GM12878 (cell line): ENCODE results near the gene ATP10A. TPM values are rescaled to one million over a fixed set of nuclear protein-coding genes. Genes with fewer than 3 reads are reported as not detected.

Experiments used
- ATAC-seq: fragments of 200-7000 bp; cut with Tn5 transposase; 3 replicates; pipeline ENCODE4 v1.9.1; 2020; ENCODE audit warnings: mild to moderate bottlenecking, moderate library complexity
- BruUV-seq: library from RNA; stranded (reverse); fragments of 400-500 nt; replicated peaks from 2 replicates; lab custom pipeline; 2021; lab: Mats Ljungman, UMichigan
- CTCF ChIA-PET: fragments of 300-600 bp; sonication (Branson Sonifier 250); formaldehyde crosslinking; extraction: SDS; loops from one replicate; lab custom pipeline; 2021; ENCODE audit warnings: inconsistent platforms; lab: Yijun Ruan, JAX
- POLR2A ChIA-PET: fragments of 350-600 bp; formaldehyde crosslinking; extraction: SDS; loops from one replicate; lab custom pipeline; 2021; ENCODE audit warnings: inconsistent platforms; lab: Charles Lee
- RAD21 ChIA-PET: fragments of 300-600 bp; sonication (Branson Sonifier 250); formaldehyde crosslinking; loops from one replicate; lab custom pipeline; 2023; ENCODE audit warnings: antibody characterized with exemption; ENCODE audit not compliant: unreplicated experiment; lab: Charles Lee
- SMC1A ChIA-PET: fragments of 300-600 bp; sonication (Branson Sonifier 250); formaldehyde crosslinking; loops from one replicate; lab custom pipeline; 2023; ENCODE audit not compliant: unreplicated experiment, uncharacterized antibody; lab: Charles Lee
- DNase-seq: peaks from one replicate; pipeline ENCODE4 v3.0.0-alpha.2; 2011; ENCODE audit warnings: low read depth, low spot score
- FAIRE-seq: peaks from 3 replicates; lab custom pipeline; 2011; peaks lifted over from hg19 to GRCh38; lab: Jason Lieb, UNC
- H2AFZ ChIP-seq: 2 replicates; pipeline ENCODE4 v1.6.0; 2011; ENCODE audit warnings: low read depth, low read length, control low read depth; ENCODE audit not compliant: control insufficient read depth
- H3K27ac ChIP-seq: 2 replicates; pipeline ENCODE4 v1.5.1; 2011; ENCODE audit warnings: control low read depth; ENCODE audit not compliant: control insufficient read depth, insufficient read depth
- H3K27me3 ChIP-seq, 2 experiments: replicated peaks in 1 of 2; 2 replicates each; pipeline versions ENCODE4 v1.6.0 to v1.6.1; 2011; ENCODE audit warnings: low read length in 1 of 2; ENCODE audit not compliant: control insufficient read depth in 2 of 2, insufficient read depth in 2 of 2
- H3K36me3 ChIP-seq, 2 experiments: 2 replicates each; pipeline ENCODE4 v1.5.1; 2011; ENCODE audit warnings: low read length in 1 of 2; ENCODE audit not compliant: control insufficient read depth in 2 of 2, insufficient read depth in 2 of 2
- H3K4me1 ChIP-seq: 2 replicates; pipeline ENCODE4 v1.6.1; 2011; ENCODE audit warnings: mild to moderate bottlenecking, low read length, moderate library complexity, mixed read lengths; ENCODE audit not compliant: control insufficient read depth, insufficient read depth
- H3K4me2 ChIP-seq: 2 replicates; pipeline ENCODE4 v1.6.0; 2011; ENCODE audit warnings: control low read depth; ENCODE audit not compliant: control insufficient read depth, insufficient read depth
- H3K4me3 ChIP-seq: fragments of 200-600 bp; sonication (generic); 2 replicates; pipeline ENCODE4 v1.5.1; 2016
- H3K79me2 ChIP-seq: 2 replicates; pipeline ENCODE4 v1.6.0; 2011; ENCODE audit warnings: low read length; ENCODE audit not compliant: control insufficient read depth, insufficient read depth
- H3K9ac ChIP-seq: 2 replicates; pipeline ENCODE4 v1.8.0; 2011; ENCODE audit warnings: low read length, control low read depth, mixed read lengths; ENCODE audit not compliant: control insufficient read depth, insufficient read depth
- H3K9me3 ChIP-seq: replicated peaks from 3 replicates; pipeline ENCODE4 v1.5.1; 2011; ENCODE audit warnings: mild to moderate bottlenecking, low read length; ENCODE audit not compliant: control insufficient read depth, insufficient read depth
- H4K20me1 ChIP-seq: 2 replicates; pipeline ENCODE4 v1.6.0; 2011; ENCODE audit not compliant: control insufficient read depth, insufficient read depth
- CBFB ChIP-seq: IDR thresholded peaks from 2 replicates; pipeline ENCODE4 v1.6.1; 2016; ENCODE audit warnings: antibody characterized with exemption, low read depth
- CBX3 ChIP-seq: fragments of 200-600 bp; sonication (generic); IDR thresholded peaks from 2 replicates; pipeline ENCODE4 v1.6.1; 2016; ENCODE audit warnings: low read depth, borderline replicate concordance
- CEBPZ ChIP-seq: fragments of 150-350 bp; IDR thresholded peaks from 2 replicates; pipeline ENCODE4 v1.6.1; 2016; ENCODE audit warnings: low read depth, low read length
- E2F8 ChIP-seq: fragments of 450-650 bp; IDR thresholded peaks from 2 replicates; pipeline ENCODE4 v1.6.1; 2018; ENCODE audit warnings: mild to moderate bottlenecking, low read depth, moderate library complexity; ENCODE audit not compliant: partially characterized antibody
- IKZF1 ChIP-seq: fragments of 450-650 bp; conservative IDR thresholded peaks from 2 replicates; pipeline ENCODE4 v1.6.1; 2017; ENCODE audit warnings: antibody characterized with exemption, mild to moderate bottlenecking
- IRF3 ChIP-seq: fragments of 450-650 bp; IDR thresholded peaks from 2 replicates; pipeline ENCODE4 v1.6.1; 2014; ENCODE audit warnings: mild to moderate bottlenecking
- KLF5 ChIP-seq: fragments of 450-650 bp; IDR thresholded peaks from 2 replicates; pipeline ENCODE4 v1.6.1; 2014; ENCODE audit warnings: mild to moderate bottlenecking; ENCODE audit not compliant: partially characterized antibody
- RFX5 ChIP-seq: IDR thresholded peaks from 2 replicates; pipeline ENCODE4 v1.6.1; 2011; ENCODE audit warnings: low read depth, low read length, improper control_type of control experiment
- SMAD1 ChIP-seq: fragments of 450-650 bp; IDR thresholded peaks from 2 replicates; pipeline ENCODE4 v1.6.1; 2018; ENCODE audit warnings: mild to moderate bottlenecking, low read depth; ENCODE audit not compliant: partially characterized antibody
- ZBTB11 ChIP-seq: fragments of 450-650 bp; formaldehyde crosslinking; IDR thresholded peaks from 2 replicates; pipeline ENCODE4 v1.5.0; 2022; ENCODE audit warnings: mild to moderate bottlenecking, missing genetic modification characterization
- WGBS: methylation state at CpG from one replicate; pipeline ENCODE4 v1.1.6; 2016; ENCODE audit warnings: low lambda C conversion rate; ENCODE audit not compliant: insufficient replicate concordance, insufficient coverage; ENCODE audit errors: missing lambda C conversion rate; 5-methylcytosine and 5-hydroxymethylcytosine counted together
- in situ Hi-C: fragments of 300-500 bp; cut with MboI; formaldehyde crosslinking; loops from 9 replicates; pipeline ENCODE4 v1.14.3; 2018; ENCODE audit warnings: mixed read lengths
- intact Hi-C: fragments of 100-400 bp; cut with micrococcal nuclease; formaldehyde crosslinking; loops from one replicate; pipeline ENCODE4 v1.14.2; 2022; ENCODE audit not compliant: unreplicated experiment
- polyA plus RNA-seq, 11 experiments: library from polyadenylated mRNA; depleted of rRNA in 4 of 11; unstranded in 6 of 11; stranded (reverse) in 5 of 11; fragments of >200 nt; fragmentation: Nextera tagmentation in 4 of 11; fragmentation: Illumina TruSeq in 1 of 11; extraction: Ambion mirVana in 4 of 11; extraction: Trizol in 1 of 11; gene quantifications; 1 replicate in 1 of 11; 2 replicates in 10 of 11; pipeline versions ENCODE4 v1.2.1 to v1.2.3, GENCODE V29; 2011 to 2016; ENCODE audit warnings: inconsistent platforms in 2 of 11, missing spikeins in 2 of 11, low read depth in 1 of 11
- total RNA-seq, 4 experiments: library from RNA; depleted of rRNA in 3 of 4; stranded (reverse); fragments of >200 nt in 3 of 4; fragmentation: Illumina TruSeq in 1 of 4; extraction: Trizol in 1 of 4; gene quantifications; 2 replicates each; pipeline versions ENCODE4 v1.2.1 to v1.2.3, GENCODE V29; 2013 to 2021

ATP10A gene
- total and polyA plus RNA-seq, 10 of the 15 experiments (the other 5 are each of a cell fraction or from before 2014, with no cell fraction given) = 0.04 to 1.5 (median 0.31) TPM; not detected in 2

GRCh38 chr15:25824618-25825017, 38.5 kb downstream of the ATP10A start:
- ChIA-PET SMC1A (no interaction called here), POLR2A (no interaction called here)
- no peak overlapping the region for H3K4me2 ChIP-seq
- H3K79me2 ChIP-seq = no peaks in the 10 kb centered on the region
- intact Hi-C loops = no loop called here
- no peak overlapping the region for H2AFZ ChIP-seq
- no peaks in the 10 kb centered on the region for H4K20me1 ChIP-seq
- DNase-seq = no peak
- no peak for ATAC-seq
- TF ChIP-seq SMAD1 (no peak), CBX3 (no peak), IKZF1 (no peak), KLF5 (no peak), IRF3 (no peak), ZBTB11 (no peak), CEBPZ (no peak), RFX5 (no peak), E2F8 (no peak), CBFB (no peak)
- TF ChIP-seq, all 136 proteins: peak for 0
- no peaks in the 10 kb centered on the region for H3K36me3 ChIP-seq
- in situ Hi-C loops = no loop called here
- RAD21 ChIA-PET = no interaction called here
- H3K9ac ChIP-seq = no peak overlapping the region
- no peak overlapping the region for H3K4me3 ChIP-seq
- H3K9me3 ChIP-seq = no peaks in the 10 kb centered on the region; the same call in 2 of the 3 replicates
- H3K27ac ChIP-seq = no peak overlapping the region
- FAIRE-seq = no peak
- H3K27me3 ChIP-seq = no peaks in the 10 kb centered on the region
- no peaks in the 10 kb centered on the region for H3K4me1 ChIP-seq
- no TSS peak for BruUV-seq
- CTCF ChIA-PET = no interaction called here
- 34% methylated on average over 6 of the region's 6 CpGs for WGBS
